Keratinocyte (primary cell): ENCODE results near the gene SPSB4. TPM values are rescaled to one million over a fixed set of nuclear protein-coding genes. Genes with fewer than 3 reads are reported as not detected.

Source experiments
- DNase-seq: peaks from one replicate; pipeline ENCODE4 v3.0.0-alpha.2; 2011; ENCODE audit warnings: low read depth, missing footprints, low spot score
- FAIRE-seq: peaks from 2 replicates; lab custom pipeline; 2011; peaks lifted over from hg19 to GRCh38; lab: Jason Lieb, UNC
- H2AFZ ChIP-seq: 2 replicates; pipeline ENCODE4 v1.6.0; 2012; ENCODE audit warnings: low read length, control low read depth, inconsistent platforms; ENCODE audit not compliant: control insufficient read depth
- H3K27ac ChIP-seq: 2 replicates; pipeline ENCODE4 v1.5.1; 2011; ENCODE audit warnings: low read length; ENCODE audit not compliant: control insufficient read depth, insufficient read depth
- H3K27me3 ChIP-seq: 3 replicates; pipeline ENCODE4 v1.6.0; 2011; ENCODE audit warnings: low read length; ENCODE audit not compliant: control insufficient read depth, insufficient read depth; ENCODE audit errors: extremely low read depth
- H3K36me3 ChIP-seq, 2 experiments: 2 replicates in 1 of 2; 3 replicates in 1 of 2; pipeline ENCODE4 v1.5.1; 2011; ENCODE audit warnings: low read length in 2 of 2, mild to moderate bottlenecking in 1 of 2; ENCODE audit not compliant: control insufficient read depth in 2 of 2, insufficient read depth in 2 of 2; ENCODE audit errors: extremely low read depth in 1 of 2
- H3K4me1 ChIP-seq: 3 replicates; pipeline ENCODE4 v1.5.1; 2011; ENCODE audit warnings: low read length; ENCODE audit not compliant: control insufficient read depth, insufficient read depth; ENCODE audit errors: extremely low read depth
- H3K4me2 ChIP-seq: 3 replicates; pipeline ENCODE4 v1.6.0; 2011; ENCODE audit warnings: low read depth, low read length; ENCODE audit not compliant: control insufficient read depth, insufficient read depth; ENCODE audit errors: extremely low read depth
- H3K4me3 ChIP-seq, 3 experiments: fragments of 200-600 bp in 1 of 3; sonication (generic) in 1 of 3; 2 replicates in 2 of 3; 3 replicates in 1 of 3; pipeline ENCODE4 v1.5.1; 2011 to 2016; ENCODE audit warnings: low read length in 3 of 3, mild to moderate bottlenecking in 3 of 3, control low read depth in 2 of 3, inconsistent platforms in 1 of 3, low read depth in 1 of 3, mixed read lengths in 1 of 3, mixed run types in 1 of 3, moderate library complexity in 1 of 3; ENCODE audit not compliant: control insufficient read depth in 2 of 3, insufficient read depth in 2 of 3; ENCODE audit errors: extremely low read depth in 1 of 3
- H3K79me2 ChIP-seq: 2 replicates; pipeline ENCODE4 v1.6.0; 2012; ENCODE audit warnings: low read length; ENCODE audit not compliant: control insufficient read depth, insufficient read depth
- H3K9ac ChIP-seq: 3 replicates; pipeline ENCODE4 v1.6.0; 2011; ENCODE audit warnings: low read length; ENCODE audit not compliant: control insufficient read depth, insufficient read depth; ENCODE audit errors: extremely low read depth
- H3K9me1 ChIP-seq: 3 replicates; pipeline ENCODE4 v1.6.0; 2011; ENCODE audit warnings: low read length; ENCODE audit not compliant: control insufficient read depth, insufficient read depth; ENCODE audit errors: extremely low read depth
- H3K9me3 ChIP-seq: 2 replicates; pipeline ENCODE4 v1.5.1; 2012; ENCODE audit warnings: low read depth, low read length; ENCODE audit not compliant: control insufficient read depth
- H4K20me1 ChIP-seq: 3 replicates; pipeline ENCODE4 v1.6.0; 2011; ENCODE audit warnings: low read length; ENCODE audit not compliant: control insufficient read depth, insufficient read depth; ENCODE audit errors: extremely low read depth
- CTCF ChIP-seq, 3 experiments: IDR thresholded peaks in 1 of 3; conservative IDR thresholded peaks in 1 of 3; optimal IDR thresholded peaks in 1 of 3; 2 replicates in 2 of 3; 3 replicates in 1 of 3; pipeline versions ENCODE3 to v1.5.1; 2011; ENCODE audit warnings: low read length in 3 of 3, mild to moderate bottlenecking in 3 of 3, moderate library complexity in 2 of 3, control low read depth in 1 of 3, inconsistent platforms in 1 of 3; ENCODE audit not compliant: insufficient read depth in 2 of 3; ENCODE audit errors: extremely low read depth in 1 of 3
- EZH2 ChIP-seq: IDR thresholded peaks from one replicate; pipeline ENCODE4 v1.6.1; 2012; ENCODE audit warnings: inconsistent platforms, mild to moderate bottlenecking, low read length, moderate library complexity
- dilution Hi-C: fragments of 300-500 bp; cut with MboI; formaldehyde crosslinking; loops from one replicate; pipeline ENCODE4 v1.7.0; 2020; ENCODE audit warnings: low sequenced_read_pairs; ENCODE audit not compliant: extremely low pct_ligation_motif_present
- polyA plus RNA-seq, 5 experiments: library from polyadenylated mRNA; depleted of rRNA in 3 of 5; stranded (reverse) in 3 of 5; stranded (forward) in 1 of 5; unstranded in 1 of 5; fragments of >200 nt; gene quantifications; 1 replicate in 1 of 5; 2 replicates in 3 of 5; 3 replicates in 1 of 5; pipeline versions ENCODE4 v1.2.1 to v1.2.3, GENCODE V29; 2011 to 2012; ENCODE audit warnings: missing spikeins in 2 of 5, low read depth in 1 of 5, low replicate concordance in 1 of 5

Gene SPSB4
- polyA plus RNA-seq, 1 donor (not counting 4 experiments of a cell fraction or from before 2014, with no cell fraction given) = not detected

GRCh38 chr3:141055136-141055535, 4.0 kb downstream of the SPSB4 start:
- Histone ChIP-seq H3K27me3 (peaks cover 48% of the 10 kb centered on the region), H3K27ac (no peak overlapping the region)

GRCh38 chr3:141055536-141056445, 4.6 kb downstream of the SPSB4 start:
- Histone ChIP-seq H4K20me1 (no peaks in the 10 kb centered on the region), H3K4me1 (peaks cover 7% of the 10 kb centered on the region), H3K4me3 (no peak overlapping the region), H2AFZ (no peak overlapping the region), H3K36me3 (no peaks in the 10 kb centered on the region), H3K27ac (no peak overlapping the region), H3K27me3 (peaks cover 42% of the 10 kb centered on the region), H3K9ac (no peak overlapping the region), H3K9me1 (no peaks in the 10 kb centered on the region), H3K4me2 (no peak overlapping the region), H3K79me2 (no peaks in the 10 kb centered on the region), H3K9me3 (no peaks in the 10 kb centered on the region)
- DNase-seq (no peak), FAIRE-seq (no peak)
- dilution Hi-C loops = no loop called here
- no peak for TF ChIP-seq EZH2
- no peak for TF ChIP-seq CTCF (optimal IDR thresholded peaks at IDR 0.05 in 1 of 3, IDR thresholded peaks at IDR 0.05 in 1 of 3, conservative IDR thresholded peaks at IDR 0.05 in 1 of 3; ENCODE audit: extremely low read depth in 1 of 3, insufficient read depth in 2 of 3, low read length in 3 of 3)

More at GRCh38 chr3:141055136-141055535, 4.0 kb downstream of the SPSB4 start:
- dilution Hi-C loops = no loop called here
- no peaks in the 10 kb centered on the region for H3K9me3 ChIP-seq
- FAIRE-seq (no peak), DNase-seq (no peak)
- no peak overlapping the region for H2AFZ ChIP-seq
- no peak overlapping the region for H3K4me3 ChIP-seq
- TF ChIP-seq EZH2 (no peak), CTCF (optimal IDR thresholded peaks at IDR 0.05 in 1 of 3, IDR thresholded peaks at IDR 0.05 in 1 of 3, conservative IDR thresholded peaks at IDR 0.05 in 1 of 3; ENCODE audit: extremely low read depth in 1 of 3, insufficient read depth in 2 of 3, low read length in 3 of 3) (no peak)
- no peak overlapping the region for H3K4me2 ChIP-seq
- H3K79me2 ChIP-seq = no peaks in the 10 kb centered on the region
- no peaks in the 10 kb centered on the region for H3K9me1 ChIP-seq
- no peaks in the 10 kb centered on the region for H4K20me1 ChIP-seq
- H3K4me1 ChIP-seq = peaks cover 7% of the 10 kb centered on the region
- H3K36me3 ChIP-seq = no peaks in the 10 kb centered on the region
- H3K9ac ChIP-seq = no peak overlapping the region
